GM12892 (cell line): ENCODE data around the gene MYOZ3.

ENCODE experiments used
- DNase-seq: peaks from one replicate; pipeline ENCODE4 v3.0.0; 2011; ENCODE audit not compliant: insufficient read length
- FAIRE-seq: peaks from 2 replicates; lab custom pipeline; 2011; peaks lifted over from hg19 to GRCh38; lab: Jason Lieb, UNC
- POLR2A ChIP-seq: IDR thresholded peaks from 2 replicates; pipeline ENCODE4 v1.6.1; 2011; ENCODE audit warnings: low read depth, low read length, control low read depth
- POLR2AphosphoS5 ChIP-seq: IDR thresholded peaks from 2 replicates; pipeline ENCODE4 v1.6.1; 2011; ENCODE audit warnings: low read depth, low read length, control low read depth
- TAF1 ChIP-seq: IDR thresholded peaks from 2 replicates; pipeline ENCODE4 v1.6.1; 2011; ENCODE audit warnings: low read depth, mild to moderate bottlenecking, control low read depth, low read length, borderline replicate concordance

MYOZ3 gene

GRCh38 chr5:150619359-150620230 is 41.5 kb upstream of the MYOZ3 start:
- DNase-seq (no peak), FAIRE-seq (no peak)
- no peak for TF ChIP-seq TAF1
- TF ChIP-seq POLR2AphosphoS5 = no peak
- no peak for TF ChIP-seq POLR2A

DNA sequence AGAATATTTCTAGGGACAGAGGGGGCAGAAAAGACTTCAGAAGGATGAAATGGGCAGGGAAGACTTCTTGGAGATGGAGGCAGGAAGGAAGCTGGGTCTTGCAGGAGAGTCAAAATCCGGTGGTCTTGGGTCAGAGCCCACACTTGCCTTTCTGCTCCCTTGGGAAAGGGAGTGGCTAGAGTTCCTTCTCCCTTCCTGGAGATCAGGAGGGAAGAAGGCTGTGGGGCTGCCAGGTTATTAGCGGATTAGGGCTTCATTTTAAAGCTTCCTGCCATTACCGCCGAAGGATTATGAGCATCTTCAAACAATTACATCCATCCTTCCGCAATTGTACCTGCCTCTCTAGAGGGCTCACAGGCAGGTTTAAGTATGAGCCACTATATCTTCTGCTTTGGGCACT is 39.8 kb upstream of the MYOZ3 start:
- TF ChIP-seq TAF1 (no peak), POLR2AphosphoS5 (no peak), POLR2A (no peak)
- DNase-seq = no peak
- no peak for FAIRE-seq

- TF ChIP-seq POLR2A = no peak
- TF ChIP-seq POLR2AphosphoS5 = no peak
- TF ChIP-seq TAF1 = no peak
- FAIRE-seq = no peak
- no peak for DNase-seq
These were observed 38.9 kb upstream of the MYOZ3 start for GRCh38 chr5:150622157-150622556.

DNA sequence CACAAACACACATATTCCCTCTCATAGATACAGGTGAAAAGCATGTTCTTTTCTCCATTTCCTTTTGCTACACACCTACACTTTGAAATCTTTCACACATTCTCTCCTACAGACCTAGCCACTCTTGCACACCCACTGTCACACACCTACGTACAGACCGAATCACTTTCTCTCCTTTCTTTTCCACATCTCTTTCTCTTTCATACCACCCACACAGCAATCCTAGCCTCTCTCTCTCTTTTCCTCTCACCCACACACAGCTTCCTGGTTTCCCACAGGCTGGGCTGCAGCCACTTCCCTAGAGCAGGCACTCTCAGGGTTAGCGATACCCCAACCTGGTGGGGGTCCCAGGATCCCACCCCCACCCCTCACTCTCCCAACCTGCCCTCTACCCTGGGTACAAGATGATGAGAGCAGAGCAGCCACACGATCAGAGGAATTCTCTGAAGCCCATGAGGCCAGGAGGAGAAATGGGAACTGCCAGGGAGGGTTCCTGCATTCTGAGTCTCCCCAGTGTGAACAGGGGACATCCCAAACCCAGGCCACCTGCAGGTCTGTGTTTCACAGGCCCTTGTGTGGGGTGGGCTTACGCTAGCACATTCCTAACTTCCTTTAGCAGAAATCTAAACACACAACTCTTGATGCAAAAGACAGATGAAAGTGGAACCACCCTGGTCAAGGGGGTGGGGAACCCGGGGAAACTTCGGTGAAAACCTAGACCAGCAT is 37.7 kb upstream of the MYOZ3 start:
- TF ChIP-seq POLR2AphosphoS5 = no peak
- TF ChIP-seq POLR2A = no peak
- TF ChIP-seq TAF1 = no peak
- FAIRE-seq (peak; percentile 24), DNase-seq (no peak)

GRCh38 chr5:150623878-150624216 is 37.2 kb upstream of the MYOZ3 start:
- TF ChIP-seq POLR2A (no peak), TAF1 (0 out of 2 replicates have a peak, but pooled peaks have one; percentile 28)
- no peak for DNase-seq
- peak; percentile 48 for FAIRE-seq

DNA sequence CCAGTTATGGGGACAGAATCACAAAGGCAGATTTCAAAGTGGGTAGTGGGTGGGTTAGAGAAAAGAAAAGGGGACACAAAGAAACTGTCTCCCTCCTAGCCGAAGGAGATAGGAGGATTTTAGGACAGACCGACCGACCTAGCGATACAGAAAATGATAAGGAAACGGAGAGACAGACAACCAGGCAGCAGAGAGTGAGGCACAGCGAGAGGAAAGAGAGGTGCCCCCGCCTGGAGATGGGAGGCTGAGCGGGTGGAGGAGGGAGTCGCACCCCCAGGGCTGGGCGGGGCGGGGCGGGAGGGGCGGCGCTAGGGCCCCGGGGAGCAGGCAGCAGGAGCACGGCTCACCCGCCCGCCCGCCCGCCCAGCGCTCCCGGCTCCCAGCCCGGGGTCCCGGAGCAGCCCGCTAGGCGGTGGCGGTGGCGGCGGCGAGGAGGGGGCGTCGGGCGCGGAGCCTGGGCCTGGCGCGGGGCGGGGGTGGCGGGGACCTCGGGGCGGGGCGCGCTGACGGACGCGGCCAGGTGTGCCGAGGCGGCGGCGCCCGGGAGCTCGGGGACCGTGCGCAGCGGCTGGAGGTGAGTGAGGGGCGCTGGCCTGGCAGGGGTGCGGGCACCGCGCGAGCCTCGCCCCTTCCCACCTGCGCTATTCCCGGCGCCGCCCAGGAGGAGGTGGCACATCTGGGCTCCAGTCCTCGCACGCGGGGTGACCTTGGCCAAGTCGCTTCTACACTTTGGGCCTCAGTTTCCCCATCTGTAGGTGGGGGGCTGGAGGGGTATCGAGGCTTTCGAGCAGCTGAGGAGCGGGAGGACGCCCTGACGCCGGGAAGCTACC is 36.5 kb upstream of the MYOZ3 start:
- DNase-seq (peak; percentile 77), FAIRE-seq (no peak)
- TF ChIP-seq POLR2A = no peak
- TF ChIP-seq POLR2AphosphoS5 = no peak
- TF ChIP-seq TAF1 = no peak

- DNase-seq (no peak), FAIRE-seq (no peak)
- TF ChIP-seq POLR2AphosphoS5 (no peak), TAF1 (no peak), POLR2A (no peak)
These were observed 35.9 kb upstream of the MYOZ3 start for GRCh38 chr5:150625164-150625535.

DNA sequence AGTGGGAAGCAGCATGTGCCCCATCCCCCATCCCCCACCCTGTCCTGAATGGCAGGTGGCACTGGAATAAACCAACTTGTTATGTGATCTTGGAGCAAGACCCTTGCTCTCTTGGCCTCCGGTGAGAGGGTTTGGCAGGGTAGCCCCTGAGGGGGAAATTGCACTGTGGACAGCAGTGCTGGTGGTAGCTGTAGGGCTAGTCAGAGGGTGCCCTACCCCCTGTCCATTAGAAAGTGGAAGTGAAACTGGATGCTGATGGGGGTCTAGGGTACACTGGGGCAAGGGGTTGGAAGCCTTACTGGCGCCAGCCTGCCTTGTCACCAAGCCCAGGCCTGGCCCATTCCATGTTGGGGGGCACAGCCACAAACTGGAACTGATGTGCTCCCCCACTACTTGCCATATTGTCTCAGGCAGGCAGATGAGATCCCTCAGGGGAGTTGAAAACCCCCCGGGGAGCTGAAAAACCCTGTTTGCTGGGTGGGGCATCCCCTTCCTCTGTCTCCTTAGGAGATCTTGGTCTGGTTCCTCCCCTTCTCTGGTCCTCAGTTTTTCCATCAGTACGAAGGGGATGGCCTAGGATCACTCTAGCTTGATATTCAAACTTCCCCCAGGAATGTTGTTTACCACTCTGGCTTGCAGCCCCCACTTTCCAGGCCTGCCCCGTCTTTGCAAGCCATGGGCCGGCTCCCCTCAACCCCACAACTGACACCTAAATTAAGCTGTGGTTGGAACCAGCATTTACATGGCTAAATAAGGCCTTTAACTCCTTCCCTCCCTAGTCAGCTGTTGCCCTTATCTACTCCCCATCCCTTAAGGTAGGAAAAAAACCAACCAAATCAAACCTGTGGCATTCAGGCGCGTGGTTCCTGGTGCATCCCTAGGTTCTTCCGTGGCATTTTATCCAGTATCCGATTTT is 35.0 kb upstream of the MYOZ3 start:
- FAIRE-seq (peak; percentile 93), DNase-seq (no peak)
- TF ChIP-seq POLR2A = no peak

DNA sequence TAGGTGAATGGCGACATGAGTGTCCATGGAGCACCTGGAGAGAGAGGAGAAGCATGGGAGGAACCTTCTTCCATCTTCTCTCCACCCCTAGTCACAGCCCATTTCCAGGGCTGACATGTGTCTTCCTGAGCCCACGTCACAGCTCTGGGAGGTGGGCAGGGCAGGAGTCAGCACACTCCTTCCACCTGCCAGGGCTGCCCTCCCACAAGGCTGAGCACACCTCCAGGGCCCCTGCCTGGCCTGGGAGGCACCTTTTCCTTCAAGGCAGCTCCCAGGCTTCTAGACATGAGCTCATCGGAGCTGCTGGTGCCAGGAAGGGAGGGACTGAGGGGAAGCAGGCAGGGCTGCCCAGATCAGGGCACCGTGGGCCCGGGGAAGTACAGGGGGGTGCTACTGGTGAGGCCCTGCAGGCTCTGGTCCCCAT is 34.2 kb upstream of the MYOZ3 start:
- TF ChIP-seq POLR2AphosphoS5 (no peak), TAF1 (no peak), POLR2A (no peak)
- FAIRE-seq = peak; percentile 56
- no peak for DNase-seq

GRCh38 chr5:150627731-150628545 is 33.1 kb upstream of the MYOZ3 start:
- TF ChIP-seq POLR2A (no peak), POLR2AphosphoS5 (no peak), TAF1 (no peak)
- FAIRE-seq (no peak), DNase-seq (no peak)
